ENCODE data around the gene SNAP23. TPM values are rescaled to one million over a fixed set of nuclear protein-coding genes. Genes with fewer than 3 reads are reported as not detected.

The SNAP23 gene
- total RNA-seq, 1 experiment from 2014 or later = 31.2 TPM

- H3K4me3 ChIP-seq (replicated peaks in 1 of 2; ENCODE audit: low read depth in 1 of 2, low read length in 2 of 2) = no peak overlapping the region
- H3K9me2 ChIP-seq (ENCODE audit: insufficient read depth) = no peaks in the 10 kb centered on the region
- DNase-seq (ENCODE audit: low read depth, low spot score) (no peak), ATAC-seq (no peak)
- no peaks in the 10 kb centered on the region; the same call in 1 of the 2 replicates for H3K27me3 ChIP-seq (ENCODE audit: insufficient read depth, low read length)
- peaks cover 15 to 28% of the 10 kb centered on the region in 2 experiments for H3K4me1 ChIP-seq (ENCODE audit: control insufficient read depth in 1 of 2, insufficient read depth in 2 of 2, low read length in 2 of 2)
- TSS peak; percentile 52 for BruUV-seq (replicated peaks)
- H3K9me3 ChIP-seq (ENCODE audit: control insufficient read depth in 1 of 2, insufficient read depth in 1 of 2, low read depth in 1 of 2, low read length in 2 of 2) = no peaks in the 10 kb centered on the region
- no peak overlapping the region for H3K27ac ChIP-seq (ENCODE audit: low read depth, low read length)
- H3K9ac ChIP-seq (ENCODE audit: low read length) = no peak overlapping the region
- POLR2A ChIA-PET = interaction anchor here (2.0 kb wide), 1 partner anchor 12 kb away, joined by 6 read pairs; no protein-coding TSS in a partner anchor
- CTCF ChIA-PET = interaction anchor here (0.6 kb wide), 1 partner anchor 447 kb away, joined by 5 read pairs; no protein-coding TSS in a partner anchor
- H3K36me3 ChIP-seq (ENCODE audit: control insufficient read depth in 1 of 2, insufficient read depth in 2 of 2, low read length in 2 of 2) = no peaks in the 10 kb centered on the region
- H3K4me2 ChIP-seq (ENCODE audit: low read length) = peak overlapping the region; percentile 98; the same call in 1 of the 2 replicates
- H2AFZ ChIP-seq (ENCODE audit: low read depth, low read length, poor library complexity, severe bottlenecking) = no peak overlapping the region
- TF ChIP-seq CTCF (IDR thresholded peaks at IDR 0.05 in 2 of 3, conservative IDR thresholded peaks at IDR 0.05 in 1 of 3; ENCODE audit: borderline replicate concordance in 1 of 3, insufficient read depth in 1 of 3, low read depth in 2 of 3, low read length in 2 of 3) (no peak), YY1 (IDR thresholded peaks at IDR 0.05; ENCODE audit: extremely low read depth, insufficient replicate concordance, low read depth, low read length) (no peak), POLR2AphosphoS5 (IDR thresholded peaks at IDR 0.05; ENCODE audit: low read depth, low read length) (no peak), EZH2 (IDR thresholded peaks at IDR 0.05) (no peak), MAX (IDR thresholded peaks at IDR 0.05) (no peak), EGR1 (IDR thresholded peaks at IDR 0.05; ENCODE audit: low read depth) (no peak), ELF1 (IDR thresholded peaks at IDR 0.05; ENCODE audit: borderline replicate concordance, low read depth) (no peak), SP1 (IDR thresholded peaks at IDR 0.05; ENCODE audit: low read depth) (no peak), CEBPB (IDR thresholded peaks at IDR 0.05; ENCODE audit: low read depth) (no peak), SIN3A (IDR thresholded peaks at IDR 0.05; ENCODE audit: low read depth) (no peak), REST (IDR thresholded peaks at IDR 0.05; ENCODE audit: low read depth) (no peak), TCF7L2 (IDR thresholded peaks at IDR 0.05; ENCODE audit: borderline replicate concordance, extremely low read depth, insufficient read depth, insufficient read length) (no peak)
- RAD21 ChIA-PET (ENCODE audit: low non-redundant PET in 1 of 2, low total read pairs in 2 of 2, uncharacterized antibody in 2 of 2, unreplicated experiment in 2 of 2) = no interaction called here
- no peaks in the 10 kb centered on the region for H4K20me1 ChIP-seq (ENCODE audit: insufficient read depth)
- intact Hi-C loops (cut with micrococcal nuclease) = no loop called here
- H3K79me2 ChIP-seq (ENCODE audit: insufficient read depth, low read length) = no peaks in the 10 kb centered on the region
These were observed 81.3 kb downstream of the SNAP23 start for GRCh38 chr15:42576776-42577175.
